Activated CD4-positive, alpha-beta T cell treated with anti-CD3 and anti-CD28 coated beads, Interleukin-2, amount 50 U/mL, for 48 hours (primary cell): Measurements from ENCODE around the gene PYROXD2.
"Not testable (repeated sequence)": the region's sequence is repeated elsewhere in the genome, so short reads cannot be mapped to it uniquely, and the experiment has no call there.

Source experiments
- DNase-seq, 2 experiments: peaks; one replicate each; pipeline ENCODE4 v3.0.0-alpha.2; 2020

Gene PYROXD2

GRCh38 chr10:98388101-98388655 lies 26.8 kb downstream of the PYROXD2 start:
- DNase-seq, result no peak

DNA sequence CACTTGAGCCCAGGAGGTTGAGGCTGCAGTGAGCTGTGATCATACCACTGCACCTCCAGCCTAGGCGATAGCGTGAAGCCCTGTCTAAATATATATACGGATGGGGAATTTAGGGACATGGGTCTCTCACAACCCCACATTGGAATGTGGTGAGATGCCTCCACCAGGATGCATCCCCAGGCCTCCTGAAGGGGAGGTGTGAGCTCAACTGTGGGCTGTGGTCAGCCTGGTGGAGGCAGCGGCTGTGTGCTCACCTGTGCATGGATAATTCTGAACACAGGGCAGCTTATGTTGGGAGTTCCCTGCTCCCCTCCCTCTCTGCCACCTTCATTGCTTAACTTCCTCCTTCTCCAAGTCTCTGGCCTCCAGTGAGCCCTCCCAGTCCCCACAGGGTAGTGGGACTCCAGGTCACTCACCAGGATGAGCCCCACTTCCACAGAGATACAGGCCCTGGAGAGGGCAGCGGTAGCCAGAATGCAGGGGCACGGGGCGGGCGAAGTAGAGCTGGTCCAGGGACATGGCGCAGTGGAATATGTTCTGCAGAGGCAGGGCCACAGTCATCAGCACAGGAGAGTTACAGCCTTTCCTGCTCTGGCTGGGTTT lies 30.4 kb downstream of the PYROXD2 start:
- no peak for DNase-seq

DNA sequence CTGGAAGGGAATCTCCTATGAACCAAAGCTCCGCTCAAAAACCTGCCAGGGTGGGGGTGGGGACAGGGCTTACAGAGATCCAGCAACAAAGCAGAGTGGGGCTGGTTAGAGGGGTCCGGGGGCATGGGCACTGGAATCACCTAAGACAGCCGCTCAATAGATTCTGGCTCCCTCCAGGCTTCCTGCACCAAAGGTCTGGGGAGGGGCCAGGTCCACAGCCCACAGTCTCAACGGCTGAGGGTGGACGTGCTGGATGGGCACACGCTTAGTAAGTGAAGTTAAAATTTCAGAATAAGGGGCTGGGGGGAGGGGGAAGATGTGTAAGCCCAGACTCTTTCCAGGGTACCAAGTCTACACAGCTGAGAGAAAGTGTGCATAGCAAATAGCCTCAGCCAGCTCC lies 31.1 kb downstream of the PYROXD2 start:
- DNase-seq, result no peak

- DNase-seq, result not testable (repeated sequence)
Measured at GRCh38 chr10:98383134-98383667, 31.8 kb downstream of the PYROXD2 start.

- no peak for DNase-seq
Measured at GRCh38 chr10:98382691-98383101, 32.3 kb downstream of the PYROXD2 start.

GRCh38 chr10:98380493-98381339 lies 34.3 kb downstream of the PYROXD2 start:
- no peak for DNase-seq

DNA sequence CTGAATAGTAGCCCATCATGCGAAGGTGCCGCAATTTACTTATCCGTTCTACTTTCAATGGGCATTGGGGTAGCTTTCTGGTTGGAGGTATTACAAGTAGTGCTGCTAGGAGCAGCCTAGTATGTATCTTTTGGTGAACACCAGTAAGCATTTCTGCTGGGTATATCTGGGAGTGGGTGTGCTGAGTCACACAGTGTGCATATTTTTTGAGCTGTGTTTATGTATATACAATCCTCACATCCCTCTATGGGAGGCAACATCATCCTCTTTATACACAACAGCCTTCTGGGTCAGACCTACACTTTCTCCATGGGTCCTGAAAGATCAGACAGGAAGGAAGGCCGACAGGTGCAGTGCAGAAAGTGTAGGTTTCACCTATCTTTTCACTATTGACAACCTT lies 36.3 kb downstream of the PYROXD2 start:
- no peak for DNase-seq

- DNase-seq, result no peak
Measured at GRCh38 chr10:98377536-98377935, 37.4 kb downstream of the PYROXD2 start.

- DNase-seq, result no peak
Measured at GRCh38 chr10:98377001-98377400, 38.0 kb downstream of the PYROXD2 start.

GRCh38 chr10:98376485-98376884 lies 38.5 kb downstream of the PYROXD2 start:
- no peak for DNase-seq

DNA sequence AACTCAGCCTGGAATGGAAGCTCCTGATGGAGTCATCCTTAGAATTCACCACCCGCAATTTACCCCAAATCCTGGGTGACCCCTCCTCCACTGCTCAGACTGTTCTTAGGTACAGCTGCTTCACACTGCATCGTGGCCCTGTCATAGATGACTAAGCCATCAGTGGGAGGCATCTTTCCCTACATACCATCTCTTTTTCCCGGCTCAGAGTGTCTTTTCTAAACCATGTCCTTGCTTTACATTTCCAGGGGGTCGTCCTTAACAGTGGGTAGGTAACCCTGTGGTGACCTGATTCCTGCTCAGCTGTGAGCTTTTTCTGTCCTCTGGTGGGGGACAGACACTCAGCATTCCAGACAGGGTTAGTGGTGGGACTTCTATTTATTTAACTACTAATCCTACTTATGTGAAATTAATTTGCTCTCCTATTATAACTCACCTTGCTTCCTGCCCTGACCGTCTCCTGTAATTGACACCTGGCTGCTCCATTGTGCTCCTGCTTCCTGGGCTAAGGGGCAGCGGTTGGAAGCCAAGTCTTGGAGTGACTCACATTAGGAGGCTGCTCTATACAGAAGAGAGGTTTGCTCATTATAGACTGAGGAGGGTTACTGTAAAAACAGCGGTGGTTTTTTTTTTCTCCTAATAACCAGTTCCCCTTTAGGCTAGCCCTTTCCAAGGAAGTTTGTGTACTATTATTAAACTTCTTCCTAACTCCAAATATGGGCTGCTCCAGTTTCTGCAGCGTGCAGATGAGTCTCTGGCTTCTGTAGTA lies 40.6 kb downstream of the PYROXD2 start:
- no peak for DNase-seq

DNA sequence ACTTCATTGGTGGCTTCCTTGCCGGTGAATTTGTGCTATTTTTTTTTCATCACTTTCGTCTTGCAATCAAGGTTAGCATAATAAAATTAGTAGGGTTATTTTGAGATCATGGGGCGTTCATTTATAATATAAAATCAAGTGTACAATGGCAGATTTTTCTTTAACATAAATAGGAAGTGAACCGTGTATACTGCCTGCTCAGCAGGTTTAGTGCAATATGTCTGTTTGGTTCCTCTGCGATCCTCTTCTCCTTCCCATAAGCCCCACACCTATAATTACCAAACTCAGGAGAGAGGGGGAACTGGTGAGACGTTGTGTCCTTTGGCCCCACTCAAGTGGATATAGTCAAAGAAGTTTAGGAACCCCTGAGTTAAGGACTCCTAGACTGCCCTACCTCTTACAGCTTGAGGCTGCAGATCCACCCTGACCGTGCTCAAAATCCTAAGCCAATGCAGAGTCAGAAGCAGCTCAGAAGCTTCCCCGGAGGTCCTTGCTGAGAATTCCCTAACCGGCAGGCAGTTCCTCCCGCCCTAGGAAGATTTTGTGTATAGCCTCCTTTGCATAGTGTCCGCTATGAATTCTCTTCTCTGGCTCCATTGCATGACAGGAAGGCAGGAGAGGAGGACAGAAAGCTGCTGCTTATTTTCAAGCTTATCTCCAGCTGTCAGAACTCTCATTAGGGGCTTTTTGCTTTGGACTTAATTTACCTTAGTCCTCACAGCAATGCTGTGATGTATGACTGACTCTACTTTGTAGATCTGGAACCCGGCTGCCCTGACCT lies 41.5 kb downstream of the PYROXD2 start:
- DNase-seq, result no peak

- DNase-seq, result no peak
Measured at GRCh38 chr10:98370831-98371820, 43.9 kb downstream of the PYROXD2 start.

- DNase-seq, result no peak
Measured at GRCh38 chr10:98369801-98370200, 45.2 kb downstream of the PYROXD2 start.

GRCh38 chr10:98368644-98369043 lies 46.3 kb downstream of the PYROXD2 start:
- no peak for DNase-seq

GRCh38 chr10:98367604-98368451 lies 47.2 kb downstream of the PYROXD2 start:
- no peak for DNase-seq

- no peak for DNase-seq
Measured at GRCh38 chr10:98366062-98366530, 48.9 kb downstream of the PYROXD2 start.

DNA sequence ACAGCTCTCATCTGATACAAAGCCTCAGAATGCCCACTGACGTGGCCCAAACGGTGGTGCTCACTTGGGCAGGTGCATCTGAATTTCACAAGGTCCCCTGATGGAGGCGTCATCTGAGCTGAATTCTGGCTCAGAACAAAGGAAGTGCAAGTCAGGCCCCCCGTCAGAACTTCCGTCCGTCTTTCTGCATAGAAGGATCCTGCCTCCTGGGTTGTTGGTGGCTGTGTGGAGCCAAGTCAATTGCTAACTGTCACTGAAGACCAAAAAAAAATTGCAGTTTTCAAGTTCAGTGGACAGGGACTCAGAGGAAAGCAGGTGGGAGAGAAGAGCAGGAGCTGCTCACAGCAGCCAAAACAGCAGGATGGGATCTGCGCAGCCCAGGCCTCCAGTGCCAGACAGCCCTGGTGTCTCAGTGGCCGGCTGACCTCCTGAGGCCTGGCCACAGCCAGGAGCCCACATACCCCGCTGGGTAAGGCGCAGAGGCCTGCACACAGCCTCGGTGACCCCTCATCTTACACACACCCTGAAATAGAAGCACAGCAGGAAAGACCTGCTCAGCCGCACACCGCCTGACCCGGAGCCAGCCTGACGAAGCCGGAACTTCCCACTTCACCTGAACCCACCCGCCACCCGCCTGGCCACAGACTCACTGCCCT lies 49.4 kb downstream of the PYROXD2 start:
- DNase-seq, result no peak

GRCh38 chr10:98364432-98365102 lies 50.4 kb downstream of the PYROXD2 start:
- no peak for DNase-seq
